Osteocyte (in vitro differentiated cells): ENCODE measurements around the gene KCNH3. TPM values are rescaled to one million over a fixed set of nuclear protein-coding genes. Genes with fewer than 3 reads are reported as not detected.

Experiments used
- DNase-seq: peaks from one replicate; pipeline ENCODE4 v3.0.0; 2021; ENCODE audit warnings: mixed read lengths; ENCODE audit not compliant: unreplicated experiment; ENCODE audit errors: extremely low spot score
- H3K27ac Mint-ChIP-seq: one replicate; pipeline ENCODE4 v1.8.0; 2021; ENCODE audit warnings: mild to moderate bottlenecking, mixed read lengths; ENCODE audit not compliant: unreplicated experiment
- H3K27me3 Mint-ChIP-seq: one replicate; pipeline ENCODE4 v1.8.0; 2021; ENCODE audit warnings: mixed read lengths; ENCODE audit not compliant: unreplicated experiment
- H3K36me3 Mint-ChIP-seq: one replicate; pipeline ENCODE4 v1.8.0; 2021; ENCODE audit warnings: mixed read lengths; ENCODE audit not compliant: unreplicated experiment
- H3K4me1 Mint-ChIP-seq: one replicate; pipeline ENCODE4 v1.8.0; 2021; ENCODE audit warnings: mixed read lengths; ENCODE audit not compliant: unreplicated experiment
- H3K4me3 Mint-ChIP-seq: one replicate; pipeline ENCODE4 v1.8.0; 2021; ENCODE audit warnings: mild to moderate bottlenecking, moderate library complexity, mixed read lengths; ENCODE audit not compliant: unreplicated experiment
- H3K9me3 Mint-ChIP-seq: one replicate; pipeline ENCODE4 v1.8.0; 2021; ENCODE audit warnings: mixed read lengths; ENCODE audit not compliant: unreplicated experiment
- CTCF ChIP-seq: fragments of 200-600 bp; sonication (generic); IDR thresholded peaks from 2 replicates; pipeline ENCODE4 v1.5.0; 2021; ENCODE audit warnings: antibody characterized with exemption, mild to moderate bottlenecking, moderate library complexity
- total RNA-seq: library from RNA; stranded (reverse); gene quantifications from 2 replicates; pipeline ENCODE4 v1.2.1, GENCODE V29; 2021

KCNH3 gene
- total RNA-seq, 1 donor from 2014 or later, result 0.35 TPM

DNA sequence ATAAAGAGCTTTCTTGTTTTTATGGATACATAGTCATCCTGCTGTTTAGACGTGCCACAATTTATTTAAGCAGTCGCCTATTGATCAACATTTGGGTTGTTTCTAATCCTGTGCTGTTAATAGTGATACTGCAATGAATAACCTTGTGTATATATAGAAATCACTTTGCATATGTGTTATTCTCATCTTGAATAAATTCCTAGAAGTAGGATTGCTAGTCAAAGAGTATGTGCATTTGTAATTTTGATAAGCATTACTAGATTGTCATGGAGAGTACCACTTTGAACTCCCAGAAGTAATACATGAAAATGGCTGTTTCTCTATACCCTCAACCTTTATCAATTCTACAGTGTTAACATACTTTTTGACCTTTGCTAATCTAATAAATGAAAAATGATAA is 44.9 kb upstream of the KCNH3 start:
- Mint-ChIP-seq H3K27me3 (no peaks in the 10 kb centered on the region), H3K4me1 (peaks cover 4% of the 10 kb centered on the region), H3K27ac (no peak overlapping the region), H3K36me3 (peaks cover 30% of the 10 kb centered on the region), H3K4me3 (no peak overlapping the region), H3K9me3 (no peaks in the 10 kb centered on the region)
- no peak for TF ChIP-seq CTCF
- DNase-seq, result no peak

DNA sequence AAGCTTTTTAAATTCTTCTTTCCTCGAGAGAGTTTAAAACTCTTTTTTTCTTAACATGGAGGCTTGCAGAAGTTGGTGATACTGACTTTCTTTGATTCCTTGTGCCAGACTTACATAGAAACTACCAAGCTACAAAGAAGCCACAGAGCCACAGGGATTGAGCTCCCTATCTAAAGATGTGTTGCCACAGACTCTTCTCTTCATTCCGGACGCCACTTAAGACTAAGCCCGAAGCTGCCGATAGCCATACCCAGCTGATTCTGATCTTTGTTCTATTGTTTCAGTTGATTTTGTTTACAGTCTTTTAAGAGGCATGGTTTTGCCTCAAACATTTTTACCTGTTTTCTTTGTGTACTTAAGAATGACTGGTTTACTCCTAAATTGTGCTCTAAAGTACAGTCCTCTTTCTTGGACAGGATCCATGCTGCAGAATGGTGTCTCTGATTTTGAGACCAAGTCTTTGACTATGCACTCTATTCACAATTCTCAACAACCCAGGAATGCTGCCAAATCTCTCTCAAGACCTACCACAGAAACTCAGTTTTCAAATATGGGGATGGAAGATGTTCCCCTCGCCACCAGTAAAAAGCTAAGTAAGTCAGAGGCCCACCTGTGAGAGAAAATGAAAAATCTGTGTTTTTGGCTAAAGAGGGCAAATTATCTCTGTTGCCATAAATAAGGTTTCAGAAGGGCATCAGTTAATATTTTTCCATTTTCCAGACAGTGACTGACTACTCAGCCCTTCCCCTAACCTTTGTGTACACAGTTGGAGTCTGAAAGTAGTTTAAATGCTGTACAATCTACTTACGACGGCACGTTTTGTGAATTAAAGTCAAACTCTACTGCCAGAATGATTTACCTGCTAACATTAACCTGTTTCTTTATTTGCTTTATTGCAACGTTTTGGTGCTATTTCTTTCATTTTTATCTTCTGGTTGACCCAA is 42.1 kb upstream of the KCNH3 start:
- TF ChIP-seq CTCF, result no peak
- Mint-ChIP-seq H3K36me3 (peaks cover 35% of the 10 kb centered on the region), H3K27me3 (no peaks in the 10 kb centered on the region), H3K27ac (no peak overlapping the region), H3K9me3 (no peaks in the 10 kb centered on the region), H3K4me1 (no peaks in the 10 kb centered on the region), H3K4me3 (no peak overlapping the region)
- DNase-seq, result no peak

- Mint-ChIP-seq H3K4me1 (peaks cover 6% of the 10 kb centered on the region), H3K27ac (no peak overlapping the region), H3K4me3 (no peak overlapping the region), H3K36me3 (peaks cover 25% of the 10 kb centered on the region), H3K27me3 (no peaks in the 10 kb centered on the region), H3K9me3 (no peaks in the 10 kb centered on the region)
- no peak for DNase-seq
- no peak for TF ChIP-seq CTCF
Measured at GRCh38 chr12:49501895-49502294, 36.9 kb upstream of the KCNH3 start.

- Mint-ChIP-seq H3K27me3 (no peaks in the 10 kb centered on the region), H3K4me1 (peaks cover 13% of the 10 kb centered on the region), H3K27ac (no peak overlapping the region), H3K36me3 (peaks cover 23% of the 10 kb centered on the region), H3K4me3 (no peak overlapping the region), H3K9me3 (no peaks in the 10 kb centered on the region)
- no peak for TF ChIP-seq CTCF
- DNase-seq, result no peak
Measured at GRCh38 chr12:49502590-49502989, 36.2 kb upstream of the KCNH3 start.

GRCh38 chr12:49503674-49504180 is 35.1 kb upstream of the KCNH3 start:
- H3K4me1 Mint-ChIP-seq, result peaks cover 15% of the 10 kb centered on the region
- TF ChIP-seq CTCF, result no peak
- H3K27me3 Mint-ChIP-seq, result no peaks in the 10 kb centered on the region
- H3K27ac Mint-ChIP-seq, result peak overlapping the region; percentile 34
- H3K9me3 Mint-ChIP-seq, result no peaks in the 10 kb centered on the region
- H3K36me3 Mint-ChIP-seq, result peaks cover 22% of the 10 kb centered on the region
- no peak overlapping the region for H3K4me3 Mint-ChIP-seq
- no peak for DNase-seq
